Fibroblast of lung (primary cell): ENCODE measurements around the gene OR51E1.

ENCODE experiments used
- EZH2 ChIP-seq: IDR thresholded peaks from 2 replicates; pipeline ENCODE4 v1.5.1; 2012; ENCODE audit warnings: low read length, control low read depth, mild to moderate bottlenecking; ENCODE audit errors: missing control alignments
- TF ChIP-seq, protein P1 (sequence below), 2 donors: IDR thresholded peaks in 1 of 2; conservative IDR thresholded peaks in 1 of 2; 1 replicate in 1 of 2; 2 replicates in 1 of 2; pipeline ENCODE4 v1.5.1; 2011 to 2012; ENCODE audit warnings: low read length in 2 of 2, control low read depth in 1 of 2, inconsistent platforms in 1 of 2, low read depth in 1 of 2, mild to moderate bottlenecking in 1 of 2

DNA sequence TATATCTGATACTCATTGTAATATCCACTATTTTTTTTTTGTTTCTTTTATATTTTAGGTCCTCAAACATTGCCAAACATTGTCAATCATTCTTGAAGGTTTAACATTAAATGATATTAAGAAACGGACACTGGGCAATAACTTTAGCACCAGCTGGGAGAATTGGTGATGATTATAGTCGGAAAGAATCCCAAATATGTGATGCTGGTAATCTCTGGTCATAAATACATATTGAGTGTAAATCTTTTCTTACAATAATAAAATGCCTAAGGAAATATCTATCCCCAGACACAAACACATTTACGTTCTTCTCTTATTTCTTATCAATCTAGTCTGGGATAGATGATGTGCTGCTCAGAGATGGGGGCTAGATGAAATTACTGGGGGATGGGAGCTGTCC is 28.7 kb downstream of the OR51E1 start:
- TF ChIP-seq, protein P1, sequence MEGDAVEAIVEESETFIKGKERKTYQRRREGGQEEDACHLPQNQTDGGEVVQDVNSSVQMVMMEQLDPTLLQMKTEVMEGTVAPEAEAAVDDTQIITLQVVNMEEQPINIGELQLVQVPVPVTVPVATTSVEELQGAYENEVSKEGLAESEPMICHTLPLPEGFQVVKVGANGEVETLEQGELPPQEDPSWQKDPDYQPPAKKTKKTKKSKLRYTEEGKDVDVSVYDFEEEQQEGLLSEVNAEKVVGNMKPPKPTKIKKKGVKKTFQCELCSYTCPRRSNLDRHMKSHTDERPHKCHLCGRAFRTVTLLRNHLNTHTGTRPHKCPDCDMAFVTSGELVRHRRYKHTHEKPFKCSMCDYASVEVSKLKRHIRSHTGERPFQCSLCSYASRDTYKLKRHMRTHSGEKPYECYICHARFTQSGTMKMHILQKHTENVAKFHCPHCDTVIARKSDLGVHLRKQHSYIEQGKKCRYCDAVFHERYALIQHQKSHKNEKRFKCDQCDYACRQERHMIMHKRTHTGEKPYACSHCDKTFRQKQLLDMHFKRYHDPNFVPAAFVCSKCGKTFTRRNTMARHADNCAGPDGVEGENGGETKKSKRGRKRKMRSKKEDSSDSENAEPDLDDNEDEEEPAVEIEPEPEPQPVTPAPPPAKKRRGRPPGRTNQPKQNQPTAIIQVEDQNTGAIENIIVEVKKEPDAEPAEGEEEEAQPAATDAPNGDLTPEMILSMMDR (conservative IDR thresholded peaks at IDR 0.05 in 1 of 2, IDR thresholded peaks at IDR 0.05 in 1 of 2; ENCODE audit: low read depth in 1 of 2, low read length in 2 of 2): no peak
- TF ChIP-seq EZH2: no peak
